Stimulated activated CD8-positive, alpha-beta memory T cell treated with anti-CD3 and anti-CD28 coated beads, Interleukin-12 subunit alpha, Interleukin-12 subunit beta, amount 100 ng/mL, for 4 hours (primary cell): Measurements from ENCODE around the gene KIF16B.
"Not testable (repeated sequence)": the region's sequence is repeated elsewhere in the genome, so short reads cannot be mapped to it uniquely, and the experiment has no call there.

Source experiments
- DNase-seq: peaks from one replicate; pipeline ENCODE4 v3.0.0-alpha.2; 2020; ENCODE audit warnings: low read depth

Gene KIF16B

GRCh38 chr20:16481977-16482376 is 91.3 kb downstream of the KIF16B start:
- DNase-seq, result no peak

GRCh38 chr20:16479666-16480065 is 93.6 kb downstream of the KIF16B start:
- no peak for DNase-seq

- no peak for DNase-seq
These were observed 95.6 kb downstream of the KIF16B start for GRCh38 chr20:16477632-16478031.

- no peak for DNase-seq
These were observed 97.2 kb downstream of the KIF16B start for GRCh38 chr20:16476032-16476431.

- no peak for DNase-seq
These were observed 98.0 kb downstream of the KIF16B start for GRCh38 chr20:16475225-16475624.

GRCh38 chr20:16474363-16474762 is 98.9 kb downstream of the KIF16B start:
- DNase-seq, result no peak

GRCh38 chr20:16472045-16472872 is 101.0 kb downstream of the KIF16B start:
- DNase-seq, result no peak

- DNase-seq, result no peak
These were observed 103.8 kb downstream of the KIF16B start for GRCh38 chr20:16469395-16469905.

- no peak for DNase-seq
These were observed 110.5 kb downstream of the KIF16B start for GRCh38 chr20:16462711-16463110.

- no peak for DNase-seq
These were observed 114.1 kb downstream of the KIF16B start for GRCh38 chr20:16459019-16459700.

GRCh38 chr20:16457514-16457913 is 115.7 kb downstream of the KIF16B start:
- no peak for DNase-seq

- DNase-seq, result no peak
These were observed 117.9 kb downstream of the KIF16B start for GRCh38 chr20:16455324-16455723.

- no peak for DNase-seq
These were observed 121.3 kb downstream of the KIF16B start for GRCh38 chr20:16451982-16452381.

- no peak for DNase-seq
These were observed 122.2 kb downstream of the KIF16B start for GRCh38 chr20:16451001-16451400.

- no peak for DNase-seq
These were observed 126.3 kb downstream of the KIF16B start for GRCh38 chr20:16446991-16447390.

- DNase-seq, result no peak
These were observed 127.0 kb downstream of the KIF16B start for GRCh38 chr20:16446246-16446645.

GRCh38 chr20:16445482-16445881 is 127.8 kb downstream of the KIF16B start:
- no peak for DNase-seq

GRCh38 chr20:16444057-16444777 is 129.0 kb downstream of the KIF16B start:
- no peak for DNase-seq

- no peak for DNase-seq
These were observed 131.6 kb downstream of the KIF16B start for GRCh38 chr20:16441546-16442164.

GRCh38 chr20:16440686-16441085 is 132.6 kb downstream of the KIF16B start:
- no peak for DNase-seq

- not testable (repeated sequence) for DNase-seq
These were observed 133.7 kb downstream of the KIF16B start for GRCh38 chr20:16439540-16439939.

GRCh38 chr20:16438100-16438499 is 135.1 kb downstream of the KIF16B start:
- DNase-seq, result no peak
